GM19395 (cell line): ENCODE measurements around the gene LPP.

Experiments used
- ATAC-seq: cut with Tn5 transposase; IDR thresholded peaks from one replicate; pipeline ENCODE4 v1.9.1; 2021; ENCODE audit warnings: mild to moderate bottlenecking, moderate library complexity; ENCODE audit not compliant: unreplicated experiment

The LPP gene

GRCh38 chr3:188573956-188574355 lies 420.0 kb downstream of the LPP start:
- no peak for ATAC-seq

GRCh38 chr3:188574885-188575284 lies 420.9 kb downstream of the LPP start:
- ATAC-seq = no peak

- ATAC-seq = no peak
Observed at GRCh38 chr3:188575501-188575900, 421.5 kb downstream of the LPP start.

- ATAC-seq = no peak
Observed at GRCh38 chr3:188577539-188577938, 423.6 kb downstream of the LPP start.

GRCh38 chr3:188578576-188579363 lies 424.8 kb downstream of the LPP start:
- ATAC-seq = no peak

GRCh38 chr3:188580223-188580622 lies 426.3 kb downstream of the LPP start:
- no peak for ATAC-seq

- no peak for ATAC-seq
Observed at GRCh38 chr3:188580659-188581058, 426.7 kb downstream of the LPP start.

GRCh38 chr3:188581365-188581764 lies 427.4 kb downstream of the LPP start:
- no peak for ATAC-seq

GRCh38 chr3:188581792-188582191 lies 427.8 kb downstream of the LPP start:
- no peak for ATAC-seq

GRCh38 chr3:188583341-188584161 lies 429.6 kb downstream of the LPP start:
- no peak for ATAC-seq

GRCh38 chr3:188584162-188584529 lies 430.2 kb downstream of the LPP start:
- ATAC-seq = no peak

GRCh38 chr3:188584958-188585689 lies 431.2 kb downstream of the LPP start:
- no peak for ATAC-seq

- ATAC-seq = no peak
Observed at GRCh38 chr3:188589071-188589470, 435.1 kb downstream of the LPP start.

- ATAC-seq = no peak
Observed at GRCh38 chr3:188589771-188590170, 435.8 kb downstream of the LPP start.

- ATAC-seq = no peak
Observed at GRCh38 chr3:188590557-188590956, 436.6 kb downstream of the LPP start.

- ATAC-seq = no peak
Observed at GRCh38 chr3:188594139-188594538, 440.2 kb downstream of the LPP start.

GRCh38 chr3:188595890-188596376 lies 442.0 kb downstream of the LPP start:
- ATAC-seq = no peak

GRCh38 chr3:188598894-188599293 lies 444.9 kb downstream of the LPP start:
- ATAC-seq = no peak

GRCh38 chr3:188602111-188602510 lies 448.2 kb downstream of the LPP start:
- no peak for ATAC-seq

- ATAC-seq = no peak
Observed at GRCh38 chr3:188602620-188603019, 448.7 kb downstream of the LPP start.

GRCh38 chr3:188604651-188605050 lies 450.7 kb downstream of the LPP start:
- ATAC-seq = no peak
